ENCODE data around the gene IFNA21. TPM values are rescaled to one million over a fixed set of nuclear protein-coding genes. Genes with fewer than 3 reads are reported as not detected.

Gene IFNA21
- total and polyA plus RNA-seq, 4 donors, result not detected

DNA sequence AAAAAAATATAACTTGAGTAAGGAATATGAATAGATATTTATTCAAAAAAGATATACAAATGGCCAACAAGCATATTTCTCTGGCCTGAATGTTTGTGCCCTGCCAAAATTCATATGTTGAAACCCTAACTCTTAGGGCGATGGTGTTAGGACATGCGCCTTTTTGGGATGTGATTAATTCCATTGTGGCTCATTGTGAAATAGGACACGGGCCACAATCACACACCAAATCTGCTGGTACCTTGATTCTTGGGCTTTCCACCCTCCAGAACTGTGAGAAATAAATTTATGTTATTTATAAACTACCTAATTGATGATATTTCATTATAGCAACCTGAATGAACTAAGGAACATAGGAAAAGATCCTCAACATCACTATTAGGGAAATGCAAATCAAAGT, 5.7 kb upstream of the IFNA21 start:
- H3K27ac ChIP-seq (ENCODE audit: low read depth in 1 of 2, low read length in 2 of 2), result no peak overlapping the region
- H3K9me3 ChIP-seq (ENCODE audit: control insufficient read depth in 4 of 4, low read length in 3 of 4), result no peaks in the 10 kb centered on the region
- TF ChIP-seq, protein P1, sequence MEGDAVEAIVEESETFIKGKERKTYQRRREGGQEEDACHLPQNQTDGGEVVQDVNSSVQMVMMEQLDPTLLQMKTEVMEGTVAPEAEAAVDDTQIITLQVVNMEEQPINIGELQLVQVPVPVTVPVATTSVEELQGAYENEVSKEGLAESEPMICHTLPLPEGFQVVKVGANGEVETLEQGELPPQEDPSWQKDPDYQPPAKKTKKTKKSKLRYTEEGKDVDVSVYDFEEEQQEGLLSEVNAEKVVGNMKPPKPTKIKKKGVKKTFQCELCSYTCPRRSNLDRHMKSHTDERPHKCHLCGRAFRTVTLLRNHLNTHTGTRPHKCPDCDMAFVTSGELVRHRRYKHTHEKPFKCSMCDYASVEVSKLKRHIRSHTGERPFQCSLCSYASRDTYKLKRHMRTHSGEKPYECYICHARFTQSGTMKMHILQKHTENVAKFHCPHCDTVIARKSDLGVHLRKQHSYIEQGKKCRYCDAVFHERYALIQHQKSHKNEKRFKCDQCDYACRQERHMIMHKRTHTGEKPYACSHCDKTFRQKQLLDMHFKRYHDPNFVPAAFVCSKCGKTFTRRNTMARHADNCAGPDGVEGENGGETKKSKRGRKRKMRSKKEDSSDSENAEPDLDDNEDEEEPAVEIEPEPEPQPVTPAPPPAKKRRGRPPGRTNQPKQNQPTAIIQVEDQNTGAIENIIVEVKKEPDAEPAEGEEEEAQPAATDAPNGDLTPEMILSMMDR (IDR thresholded peaks at IDR 0.05; ENCODE audit: low read depth, low read length, missing input control), result no peak
- TF ChIP-seq JUND (IDR thresholded peaks at IDR 0.05) (no peak), YY1 (IDR thresholded peaks at IDR 0.05) (no peak), RAD21 (IDR thresholded peaks at IDR 0.05) (no peak), NR2F2 (IDR thresholded peaks at IDR 0.05) (no peak), SP1 (IDR thresholded peaks at IDR 0.05) (no peak)
- TF ChIP-seq, protein P2, sequence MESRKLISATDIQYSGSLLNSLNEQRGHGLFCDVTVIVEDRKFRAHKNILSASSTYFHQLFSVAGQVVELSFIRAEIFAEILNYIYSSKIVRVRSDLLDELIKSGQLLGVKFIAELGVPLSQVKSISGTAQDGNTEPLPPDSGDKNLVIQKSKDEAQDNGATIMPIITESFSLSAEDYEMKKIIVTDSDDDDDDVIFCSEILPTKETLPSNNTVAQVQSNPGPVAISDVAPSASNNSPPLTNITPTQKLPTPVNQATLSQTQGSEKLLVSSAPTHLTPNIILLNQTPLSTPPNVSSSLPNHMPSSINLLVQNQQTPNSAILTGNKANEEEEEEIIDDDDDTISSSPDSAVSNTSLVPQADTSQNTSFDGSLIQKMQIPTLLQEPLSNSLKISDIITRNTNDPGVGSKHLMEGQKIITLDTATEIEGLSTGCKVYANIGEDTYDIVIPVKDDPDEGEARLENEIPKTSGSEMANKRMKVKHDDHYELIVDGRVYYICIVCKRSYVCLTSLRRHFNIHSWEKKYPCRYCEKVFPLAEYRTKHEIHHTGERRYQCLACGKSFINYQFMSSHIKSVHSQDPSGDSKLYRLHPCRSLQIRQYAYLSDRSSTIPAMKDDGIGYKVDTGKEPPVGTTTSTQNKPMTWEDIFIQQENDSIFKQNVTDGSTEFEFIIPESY (IDR thresholded peaks at IDR 0.05), result no peak
- H3K36me3 ChIP-seq (ENCODE audit: control insufficient read depth in 4 of 4, insufficient read depth in 3 of 4, low read depth in 1 of 4, low read length in 3 of 4), result no peaks in the 10 kb centered on the region
- WGBS, result 81% methylated on average over 3 of the region's 3 CpGs
- no peaks in the 10 kb centered on the region for H3K27me3 ChIP-seq (ENCODE audit: control insufficient read depth in 4 of 4, insufficient read depth in 4 of 4, low read length in 3 of 4)
- no peaks in the 10 kb centered on the region for H3K4me1 ChIP-seq (ENCODE audit: control insufficient read depth in 4 of 4, insufficient read depth in 4 of 4, low read length in 3 of 4)
- DNase-seq (ENCODE audit: low spot score), result no peak
- no peak overlapping the region for H3K4me3 ChIP-seq (ENCODE audit: low read depth in 1 of 3, low read length in 3 of 3)
- H3K9ac ChIP-seq (ENCODE audit: low read depth in 1 of 2, low read length in 2 of 2), result no peak overlapping the region

DNA sequence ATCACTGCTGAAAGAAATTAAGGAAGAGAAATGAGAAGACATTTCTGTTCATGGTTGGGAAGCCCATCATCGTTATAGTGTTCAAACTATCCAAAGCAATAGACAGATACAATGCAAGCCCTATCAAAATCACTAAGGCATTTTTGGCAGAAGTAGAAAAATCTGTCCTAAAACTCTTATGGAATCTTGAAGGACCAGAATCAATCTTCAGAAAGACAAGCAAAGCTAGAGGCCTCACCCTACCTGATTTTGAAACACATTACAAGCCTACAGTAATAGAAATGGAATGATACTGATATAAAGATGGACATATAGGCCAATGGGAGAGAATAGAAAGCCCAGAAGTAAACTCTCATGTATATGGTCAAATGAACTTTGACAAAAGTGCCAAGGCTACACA, 4.9 kb upstream of the IFNA21 start:
- Histone ChIP-seq H3K36me3 (ENCODE audit: control insufficient read depth in 4 of 4, insufficient read depth in 3 of 4, low read depth in 1 of 4, low read length in 3 of 4) (no peaks in the 10 kb centered on the region), H3K9ac (ENCODE audit: low read depth in 1 of 2, low read length in 2 of 2) (no peak overlapping the region), H3K4me1 (ENCODE audit: control insufficient read depth in 4 of 4, insufficient read depth in 4 of 4, low read length in 3 of 4) (no peaks in the 10 kb centered on the region), H3K9me3 (ENCODE audit: control insufficient read depth in 4 of 4, low read length in 3 of 4) (no peaks in the 10 kb centered on the region), H3K27me3 (ENCODE audit: control insufficient read depth in 4 of 4, insufficient read depth in 4 of 4, low read length in 3 of 4) (no peaks in the 10 kb centered on the region), H3K4me3 (ENCODE audit: low read depth in 1 of 3, low read length in 3 of 3) (no peak overlapping the region), H3K27ac (ENCODE audit: low read depth in 1 of 2, low read length in 2 of 2) (no peak overlapping the region)
- TF ChIP-seq HNF4A (conservative IDR thresholded peaks at IDR 0.05) (no peak), RAD21 (IDR thresholded peaks at IDR 0.05) (no peak), EGR1 (IDR thresholded peaks at IDR 0.05; ENCODE audit: low read depth in 2 of 2) (no peak), NR2F2 (IDR thresholded peaks at IDR 0.05) (no peak), FOXA1 (IDR thresholded peaks at IDR 0.05) (no peak), FOXA2 (IDR thresholded peaks at IDR 0.05) (no peak), HNF4G (IDR thresholded peaks at IDR 0.05) (no peak), GABPA (IDR thresholded peaks at IDR 0.05 in 1 of 2, conservative IDR thresholded peaks at IDR 0.05 in 1 of 2) (no peak), YY1 (IDR thresholded peaks at IDR 0.05) (no peak)
- TF ChIP-seq, protein P2 (IDR thresholded peaks at IDR 0.05), result no peak
- TF ChIP-seq, protein P1 (IDR thresholded peaks at IDR 0.05; ENCODE audit: low read depth, low read length, missing input control), result no peak
- TF ChIP-seq, protein P3, sequence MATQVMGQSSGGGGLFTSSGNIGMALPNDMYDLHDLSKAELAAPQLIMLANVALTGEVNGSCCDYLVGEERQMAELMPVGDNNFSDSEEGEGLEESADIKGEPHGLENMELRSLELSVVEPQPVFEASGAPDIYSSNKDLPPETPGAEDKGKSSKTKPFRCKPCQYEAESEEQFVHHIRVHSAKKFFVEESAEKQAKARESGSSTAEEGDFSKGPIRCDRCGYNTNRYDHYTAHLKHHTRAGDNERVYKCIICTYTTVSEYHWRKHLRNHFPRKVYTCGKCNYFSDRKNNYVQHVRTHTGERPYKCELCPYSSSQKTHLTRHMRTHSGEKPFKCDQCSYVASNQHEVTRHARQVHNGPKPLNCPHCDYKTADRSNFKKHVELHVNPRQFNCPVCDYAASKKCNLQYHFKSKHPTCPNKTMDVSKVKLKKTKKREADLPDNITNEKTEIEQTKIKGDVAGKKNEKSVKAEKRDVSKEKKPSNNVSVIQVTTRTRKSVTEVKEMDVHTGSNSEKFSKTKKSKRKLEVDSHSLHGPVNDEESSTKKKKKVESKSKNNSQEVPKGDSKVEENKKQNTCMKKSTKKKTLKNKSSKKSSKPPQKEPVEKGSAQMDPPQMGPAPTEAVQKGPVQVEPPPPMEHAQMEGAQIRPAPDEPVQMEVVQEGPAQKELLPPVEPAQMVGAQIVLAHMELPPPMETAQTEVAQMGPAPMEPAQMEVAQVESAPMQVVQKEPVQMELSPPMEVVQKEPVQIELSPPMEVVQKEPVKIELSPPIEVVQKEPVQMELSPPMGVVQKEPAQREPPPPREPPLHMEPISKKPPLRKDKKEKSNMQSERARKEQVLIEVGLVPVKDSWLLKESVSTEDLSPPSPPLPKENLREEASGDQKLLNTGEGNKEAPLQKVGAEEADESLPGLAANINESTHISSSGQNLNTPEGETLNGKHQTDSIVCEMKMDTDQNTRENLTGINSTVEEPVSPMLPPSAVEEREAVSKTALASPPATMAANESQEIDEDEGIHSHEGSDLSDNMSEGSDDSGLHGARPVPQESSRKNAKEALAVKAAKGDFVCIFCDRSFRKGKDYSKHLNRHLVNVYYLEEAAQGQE (IDR thresholded peaks at IDR 0.05), result no peak
- 54% methylated on average over 1 of the region's 1 CpG for WGBS
- no peak for DNase-seq (ENCODE audit: low spot score)
